DOHH2 (cell line): Measurements from ENCODE around the gene CCDC197.

ENCODE experiments used
- H3F3A ChIP-seq: fragments of 200-600 bp; sonication (generic), shearing (Covaris generic); 2 replicates; pipeline ENCODE4 v1.6.0; 2016; ENCODE audit warnings: antibody characterized with exemption, mild to moderate bottlenecking; ENCODE audit not compliant: control insufficient read depth, insufficient read depth
- H3K27ac ChIP-seq: fragments of 200-600 bp; sonication (generic); 2 replicates; pipeline ENCODE4 v1.5.1; 2014; ENCODE audit warnings: low read depth, mild to moderate bottlenecking, low read length, moderate library complexity
- H3K27me3 ChIP-seq: fragments of 200-600 bp; sonication (generic); 2 replicates; pipeline ENCODE4 v1.6.1; 2014; ENCODE audit warnings: mild to moderate bottlenecking, low read length, mixed read lengths; ENCODE audit not compliant: control insufficient read depth
- H3K36me3 ChIP-seq: fragments of 200-600 bp; sonication (generic); 2 replicates; pipeline ENCODE4 v1.6.1; 2014; ENCODE audit warnings: mild to moderate bottlenecking, low read length, moderate library complexity, mixed read lengths; ENCODE audit not compliant: control insufficient read depth
- H3K4me1 ChIP-seq: fragments of 200-600 bp; sonication (generic); 2 replicates; pipeline ENCODE4 v1.6.1; 2014; ENCODE audit warnings: mild to moderate bottlenecking, low read length, mixed read lengths; ENCODE audit not compliant: control insufficient read depth
- H3K4me2 ChIP-seq: fragments of 200-600 bp; sonication (generic); 2 replicates; pipeline ENCODE4 v1.6.0; 2014; ENCODE audit warnings: mild to moderate bottlenecking, low read length, moderate library complexity
- H3K4me3 ChIP-seq: fragments of 200-600 bp; sonication (generic); 2 replicates; pipeline ENCODE4 v1.5.1; 2014; ENCODE audit warnings: mild to moderate bottlenecking, low read length, mixed read lengths
- H3K79me2 ChIP-seq: fragments of 200-600 bp; sonication (generic); 2 replicates; pipeline ENCODE4 v1.6.1; 2014; ENCODE audit warnings: mild to moderate bottlenecking, low read length, mixed read lengths; ENCODE audit not compliant: control insufficient read depth
- H3K9me2 ChIP-seq: fragments of 200-600 bp; sonication (generic); replicated peaks from 2 replicates; pipeline ENCODE4 v1.6.1; 2014; ENCODE audit warnings: mild to moderate bottlenecking, low read length, mixed read lengths; ENCODE audit not compliant: control insufficient read depth
- H3K9me3 ChIP-seq: fragments of 200-600 bp; sonication (generic); 2 replicates; pipeline ENCODE4 v1.6.1; 2014; ENCODE audit warnings: antibody characterized with exemption, low read length, mixed read lengths; ENCODE audit not compliant: control insufficient read depth, insufficient read depth
- H4K20me1 ChIP-seq: fragments of 200-600 bp; sonication (generic); 2 replicates; pipeline ENCODE4 v1.6.0; 2014; ENCODE audit warnings: low read depth, mild to moderate bottlenecking, antibody characterized with exemption, low read length, moderate library complexity; ENCODE audit not compliant: control insufficient read depth, insufficient read depth
- CTCF ChIP-seq: fragments of 200-600 bp; sonication (generic); IDR thresholded peaks from one replicate; pipeline ENCODE4 v1.5.1; 2014; ENCODE audit warnings: antibody characterized with exemption, mild to moderate bottlenecking, low read depth, low read length; ENCODE audit not compliant: poor library complexity, severe bottlenecking
- EZH2phosphoT487 ChIP-seq: fragments of 200-600 bp; sonication (generic); IDR thresholded peaks from 2 replicates; pipeline ENCODE4 v1.6.1; 2017; ENCODE audit warnings: borderline replicate concordance, mild to moderate bottlenecking, antibody characterized with exemption, low read length, moderate library complexity, mixed read lengths

Gene CCDC197

GRCh38 chr14:93957751-93958566 is 39.1 kb upstream of the CCDC197 start:
- Histone ChIP-seq H4K20me1 (no peaks in the 10 kb centered on the region), H3K79me2 (0 out of 2 replicates have a peak, but pooled peaks cover 6% of the 10 kb centered on the region), H3K4me3 (peak overlapping the region; percentile 77), H3K4me2 (peak overlapping the region; percentile 97), H3K9me2 (no peaks in the 10 kb centered on the region), H3K4me1 (peaks cover 100% of the 10 kb centered on the region), H3K36me3 (peaks cover 5% of the 10 kb centered on the region), H3F3A (peaks cover 29% of the 10 kb centered on the region), H3K9me3 (no peaks in the 10 kb centered on the region), H3K27me3 (no peaks in the 10 kb centered on the region), H3K27ac (peak overlapping the region; percentile 98)
- TF ChIP-seq EZH2phosphoT487 (no peak), CTCF (no peak)

DNA sequence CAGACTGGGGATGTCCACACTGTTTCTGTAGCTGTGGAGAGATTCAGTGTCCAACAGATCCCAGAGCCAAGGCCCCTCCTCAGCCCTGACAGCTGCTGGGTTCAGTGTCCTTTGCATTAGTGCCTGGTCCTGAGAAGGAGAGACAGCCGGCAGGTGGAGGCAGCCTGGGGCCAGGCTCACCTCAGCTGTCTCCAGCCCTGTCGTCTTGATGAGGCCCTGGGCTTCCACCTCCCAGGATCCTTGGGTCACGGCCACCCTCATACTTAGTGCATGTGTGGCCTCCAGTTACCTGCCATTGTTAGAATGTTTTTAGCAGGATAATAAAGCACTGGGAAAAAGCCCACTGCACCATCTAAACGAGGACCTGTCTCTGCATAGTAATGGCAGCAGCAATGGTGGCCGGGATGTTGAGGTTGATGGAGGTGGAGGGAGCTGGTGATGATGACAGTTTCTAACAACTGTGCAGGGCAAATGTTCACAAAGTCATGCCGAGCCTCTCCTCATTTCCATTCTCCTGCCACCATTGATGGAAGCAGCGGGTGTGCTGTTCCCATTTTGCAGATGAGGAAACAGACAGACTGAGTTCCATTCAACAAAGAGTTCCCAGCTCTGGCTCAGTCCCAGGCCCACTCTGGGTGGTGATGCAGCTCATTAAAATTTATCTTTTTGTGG is 38.4 kb upstream of the CCDC197 start:
- Histone ChIP-seq H3F3A (peaks cover 35% of the 10 kb centered on the region), H3K36me3 (peaks cover 3% of the 10 kb centered on the region; the same call in 1 of the 2 replicates), H3K4me2 (peak overlapping the region; percentile 97), H3K27me3 (no peaks in the 10 kb centered on the region), H4K20me1 (no peaks in the 10 kb centered on the region), H3K27ac (peak overlapping the region; percentile 98), H3K9me3 (no peaks in the 10 kb centered on the region), H3K79me2 (0 out of 2 replicates have a peak, but pooled peaks cover 6% of the 10 kb centered on the region), H3K4me3 (peak overlapping the region; percentile 60), H3K4me1 (peaks cover 100% of the 10 kb centered on the region), H3K9me2 (no peaks in the 10 kb centered on the region)
- TF ChIP-seq CTCF: no peak
- no peak for TF ChIP-seq EZH2phosphoT487

GRCh38 chr14:93959239-93960107 is 37.6 kb upstream of the CCDC197 start:
- Histone ChIP-seq H4K20me1 (no peaks in the 10 kb centered on the region), H3K4me3 (peak overlapping the region; percentile 60)
- TF ChIP-seq EZH2phosphoT487 (no peak), CTCF (no peak)

More at GRCh38 chr14:93959239-93960107, 37.6 kb upstream of the CCDC197 start:
- Histone ChIP-seq H3F3A (peaks cover 35% of the 10 kb centered on the region), H3K27ac (peak overlapping the region; percentile 98), H3K4me1 (peaks cover 100% of the 10 kb centered on the region), H3K27me3 (no peaks in the 10 kb centered on the region), H3K79me2 (0 out of 2 replicates have a peak, but pooled peaks cover 6% of the 10 kb centered on the region), H3K9me2 (no peaks in the 10 kb centered on the region), H3K36me3 (peaks cover 3% of the 10 kb centered on the region; the same call in 1 of the 2 replicates), H3K4me2 (peak overlapping the region; percentile 97), H3K9me3 (no peaks in the 10 kb centered on the region)
